GM21367 (cell line): ENCODE data around the gene SNX21.

ENCODE experiments used
- ATAC-seq: cut with Tn5 transposase; IDR thresholded peaks from one replicate; pipeline ENCODE4 v1.9.1; 2021; ENCODE audit not compliant: unreplicated experiment

The SNX21 gene

DNA sequence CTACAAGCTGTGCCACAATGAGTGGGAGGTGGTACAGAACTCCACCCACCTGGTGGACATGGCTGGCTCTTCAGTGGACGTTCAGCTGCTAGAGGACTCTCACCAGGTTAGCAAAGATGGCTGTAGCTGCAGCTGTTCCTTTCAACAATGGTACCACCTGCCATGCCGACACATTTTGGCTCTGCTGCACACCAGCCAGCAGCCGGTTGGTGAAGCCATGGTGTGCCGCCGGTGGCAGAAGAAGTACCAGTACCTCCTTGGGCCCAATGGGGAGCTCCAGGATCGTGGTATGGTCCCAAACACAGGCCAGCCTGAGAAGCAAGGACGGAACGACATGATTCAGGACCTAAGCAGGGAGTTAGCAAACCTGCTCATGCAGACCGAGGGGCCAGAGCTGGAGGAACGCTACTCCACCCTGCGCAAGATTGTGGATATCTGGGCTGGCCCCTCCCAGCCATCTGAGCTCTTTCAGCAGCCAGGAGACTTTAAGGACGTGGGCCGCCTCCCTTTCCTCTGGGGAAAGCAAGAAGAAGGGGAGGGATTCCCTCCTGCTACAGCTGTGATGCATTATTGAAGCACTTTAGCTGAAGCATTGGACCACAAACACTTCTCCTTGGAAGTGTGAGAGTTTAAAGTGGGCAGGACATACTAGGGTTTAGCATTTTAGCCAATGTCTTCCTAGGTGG is 44.6 kb downstream of the SNX21 start:
- ATAC-seq, result no peak

DNA sequence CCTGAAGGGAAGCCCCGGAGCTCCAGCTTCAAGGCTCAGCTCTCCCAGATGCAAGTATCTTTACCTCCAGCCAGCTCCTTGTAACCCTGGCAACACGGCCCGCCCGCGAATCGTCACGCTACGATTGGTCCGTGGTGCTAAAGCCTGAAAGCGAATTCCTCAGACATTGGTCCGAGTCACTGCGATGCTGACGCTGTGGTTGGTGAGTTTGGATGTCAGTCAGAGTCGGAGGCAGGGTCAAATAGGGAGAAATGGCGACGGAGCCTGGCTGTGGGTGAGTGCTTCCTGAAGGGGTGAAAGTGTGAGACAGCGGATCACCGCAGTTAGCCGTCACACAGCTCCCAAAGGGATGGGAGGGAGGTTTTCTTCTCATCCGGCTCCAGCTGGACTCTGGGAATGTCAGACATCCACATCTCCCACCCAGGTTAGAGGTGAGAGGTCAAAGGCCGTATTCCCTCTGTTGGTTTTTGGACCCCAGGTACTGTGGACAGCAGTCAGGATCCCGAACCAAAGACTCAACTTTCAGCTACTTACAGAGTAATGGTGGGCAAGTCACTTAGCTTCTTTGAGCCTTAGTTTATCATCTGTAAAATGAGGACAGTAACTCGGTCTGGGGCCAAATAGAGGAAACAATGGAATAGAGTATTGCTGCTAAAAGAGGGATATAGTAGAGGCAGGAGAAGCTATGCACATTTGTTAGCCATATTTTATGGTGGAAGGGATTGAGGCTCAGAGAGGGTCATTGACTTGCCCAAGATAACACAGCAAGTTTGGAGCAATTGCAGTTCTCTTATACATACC is 47.6 kb downstream of the SNX21 start, which contains the start of gene ZSWIM1:
ZSWIM1 (plus strand) TSS at position 240 of the 801 bp plus-strand sequence. CDS start 1,366 bp downstream, outside the sequence.
- peak; percentile 92 for ATAC-seq

DNA sequence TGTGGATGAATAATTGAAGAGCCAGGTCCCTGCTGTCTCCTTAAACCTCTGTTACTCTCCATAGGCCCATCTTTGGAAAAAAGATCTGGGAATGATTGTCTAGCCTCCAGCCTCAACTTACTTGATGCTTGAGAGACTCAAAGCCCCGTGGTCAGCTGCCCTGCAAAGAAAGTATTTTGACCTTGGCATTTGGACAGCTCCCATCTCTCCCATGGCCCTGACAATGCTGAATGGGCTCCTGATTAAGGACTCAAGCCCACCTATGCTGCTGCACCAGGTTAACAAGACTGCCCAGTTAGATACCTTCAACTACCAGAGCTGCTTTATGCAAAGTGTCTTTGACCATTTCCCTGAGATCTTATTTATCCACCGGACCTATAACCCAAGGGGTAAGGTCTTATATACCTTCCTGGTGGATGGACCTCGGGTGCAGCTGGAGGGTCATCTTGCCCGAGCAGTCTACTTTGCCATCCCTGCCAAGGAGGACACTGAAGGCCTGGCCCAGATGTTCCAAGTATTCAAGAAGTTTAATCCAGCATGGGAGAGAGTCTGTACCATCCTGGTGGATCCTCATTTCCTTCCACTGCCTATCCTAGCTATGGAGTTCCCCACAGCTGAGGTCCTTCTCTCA is 49.0 kb downstream of the SNX21 start:
- ATAC-seq, result no peak

DNA sequence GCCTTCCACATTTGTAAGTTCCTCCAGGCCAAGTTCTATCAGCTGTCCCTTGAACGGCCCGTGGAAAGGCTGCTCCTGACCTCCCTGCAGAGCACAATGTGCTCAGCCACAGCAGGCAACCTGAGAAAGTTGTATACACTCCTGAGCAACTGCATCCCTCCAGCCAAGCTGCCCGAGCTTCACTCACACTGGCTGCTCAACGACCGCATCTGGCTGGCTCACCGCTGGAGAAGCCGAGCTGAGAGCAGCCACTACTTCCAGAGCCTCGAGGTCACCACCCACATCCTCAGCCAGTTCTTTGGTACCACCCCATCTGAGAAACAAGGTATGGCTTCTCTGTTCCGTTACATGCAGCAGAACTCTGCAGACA is 49.5 kb downstream of the SNX21 start:
- ATAC-seq, result no peak

DNA sequence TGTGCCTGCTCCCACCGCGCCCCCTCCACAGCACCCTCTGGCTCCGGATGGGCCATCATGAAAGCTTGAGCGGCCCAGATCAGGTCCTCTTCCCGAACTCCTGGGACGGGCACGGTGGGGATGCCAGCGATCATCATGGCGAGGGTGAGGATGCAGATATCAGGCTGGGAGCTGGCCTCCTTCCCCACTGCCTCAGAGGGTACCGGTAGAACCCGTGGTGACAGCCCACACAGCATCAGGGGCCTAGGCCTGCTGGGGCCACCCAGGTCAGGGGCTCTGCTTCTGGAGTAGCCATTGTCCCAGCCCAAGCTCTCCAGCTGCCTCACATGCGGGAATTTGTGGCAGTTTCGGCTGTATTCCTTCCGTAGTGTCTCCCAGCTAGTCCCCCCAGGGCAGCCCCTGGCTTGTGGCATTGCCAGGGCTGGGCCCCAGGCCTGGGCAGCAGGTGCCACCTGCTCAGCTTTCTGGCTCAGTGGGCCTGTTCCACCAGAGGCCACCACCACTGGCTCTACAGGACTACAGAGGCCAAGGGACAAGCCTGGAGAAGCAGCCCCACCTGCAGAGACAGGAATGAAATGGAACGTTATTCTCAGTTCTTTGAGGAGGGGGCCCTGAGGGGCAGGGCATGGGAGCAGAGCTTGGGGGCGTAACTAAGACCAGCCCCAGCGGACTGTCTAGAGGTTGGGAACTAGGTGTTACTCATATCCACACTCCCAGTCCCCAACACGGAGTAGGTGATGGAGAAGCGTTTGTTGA is 53.2 kb downstream of the SNX21 start:
- ATAC-seq, result no peak

DNA sequence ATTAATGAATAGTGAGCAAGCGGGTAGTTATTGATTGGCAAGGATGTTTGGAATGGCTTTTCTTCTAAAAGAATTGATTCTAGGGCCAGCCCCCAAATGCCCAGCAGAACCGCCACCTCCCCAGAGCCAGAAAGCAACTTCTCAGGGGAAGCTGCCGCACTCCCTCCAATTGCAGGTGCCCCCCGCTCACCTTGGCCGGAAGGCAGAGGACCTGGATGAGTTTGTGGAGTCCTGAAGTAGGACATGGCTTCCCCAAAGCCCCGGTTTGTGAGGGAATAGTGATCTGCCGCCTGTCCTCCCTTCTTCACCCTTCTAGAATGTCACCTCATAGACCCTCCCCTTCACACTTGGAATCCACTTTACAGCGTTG is 53.7 kb downstream of the SNX21 start, which contains the start of gene SPATA25:
SPATA25 (minus strand) TSS at position 277 of the 370 bp plus-strand sequence; CDS start at position 245, 32 bp downstream.
- no peak for ATAC-seq

DNA sequence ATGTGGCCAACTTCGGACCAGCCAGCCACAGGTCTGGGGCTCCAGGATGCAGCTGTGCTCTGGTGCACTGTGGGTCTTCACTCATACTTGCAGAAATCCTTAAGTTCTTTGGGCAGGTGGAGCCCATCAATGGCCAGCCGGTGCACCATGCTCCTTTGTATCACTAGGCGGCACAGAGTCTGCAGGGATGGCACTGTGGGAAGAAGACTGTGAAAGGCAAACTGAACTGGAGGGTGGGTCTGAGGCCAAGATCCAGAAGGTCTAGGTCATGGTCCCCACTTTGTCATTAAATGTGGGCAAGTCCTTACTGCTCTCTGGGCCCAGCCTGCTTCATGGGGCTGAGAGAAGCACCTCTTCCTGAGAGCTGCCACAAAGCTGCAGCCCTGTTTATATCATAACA is 55.1 kb downstream of the SNX21 start:
- no peak for ATAC-seq

DNA sequence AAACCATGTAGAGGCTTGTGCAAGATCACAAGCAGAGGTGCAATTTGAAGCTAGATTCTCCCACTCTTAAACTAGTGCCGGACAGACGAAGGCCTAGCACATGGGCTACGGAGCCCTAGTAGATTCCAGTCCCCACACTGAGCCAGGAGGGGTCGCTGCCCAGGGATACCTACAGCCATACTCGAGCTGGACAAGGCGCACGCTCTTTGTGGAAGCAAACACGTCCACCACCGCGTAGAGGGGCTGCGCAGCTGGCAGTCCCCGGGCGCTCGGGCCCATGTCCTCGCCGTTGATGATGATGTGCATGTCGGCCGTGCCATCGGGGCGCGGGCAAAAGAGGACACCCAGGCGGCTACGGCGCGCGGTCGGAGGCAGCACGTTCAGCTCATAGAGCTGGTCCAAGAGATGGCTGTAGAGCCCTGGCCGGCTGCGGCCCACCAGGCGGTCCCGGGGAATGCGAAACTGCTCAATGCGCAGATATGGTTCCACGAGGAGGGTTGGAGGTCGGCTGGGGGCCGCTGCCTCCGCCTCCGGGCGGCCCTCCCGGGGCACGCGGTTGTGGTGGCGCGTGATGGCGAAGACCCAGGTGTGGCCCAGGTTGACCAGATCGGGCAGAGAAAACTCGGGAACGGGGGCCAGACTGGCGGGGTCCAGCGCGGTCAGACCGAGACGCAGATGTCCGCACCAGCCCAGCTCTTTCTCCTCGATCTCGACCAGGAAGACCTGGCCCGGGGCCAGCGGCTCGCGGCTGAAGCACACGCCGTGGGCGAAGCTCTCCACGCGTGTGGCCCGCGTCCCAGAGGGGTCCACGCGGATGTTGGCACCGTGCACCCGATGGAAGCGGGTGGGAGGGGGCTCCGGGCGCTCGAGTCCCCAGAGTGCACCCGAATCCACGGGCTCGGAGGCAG is 56.7 kb downstream of the SNX21 start:
- peak; percentile 12 for ATAC-seq

DNA sequence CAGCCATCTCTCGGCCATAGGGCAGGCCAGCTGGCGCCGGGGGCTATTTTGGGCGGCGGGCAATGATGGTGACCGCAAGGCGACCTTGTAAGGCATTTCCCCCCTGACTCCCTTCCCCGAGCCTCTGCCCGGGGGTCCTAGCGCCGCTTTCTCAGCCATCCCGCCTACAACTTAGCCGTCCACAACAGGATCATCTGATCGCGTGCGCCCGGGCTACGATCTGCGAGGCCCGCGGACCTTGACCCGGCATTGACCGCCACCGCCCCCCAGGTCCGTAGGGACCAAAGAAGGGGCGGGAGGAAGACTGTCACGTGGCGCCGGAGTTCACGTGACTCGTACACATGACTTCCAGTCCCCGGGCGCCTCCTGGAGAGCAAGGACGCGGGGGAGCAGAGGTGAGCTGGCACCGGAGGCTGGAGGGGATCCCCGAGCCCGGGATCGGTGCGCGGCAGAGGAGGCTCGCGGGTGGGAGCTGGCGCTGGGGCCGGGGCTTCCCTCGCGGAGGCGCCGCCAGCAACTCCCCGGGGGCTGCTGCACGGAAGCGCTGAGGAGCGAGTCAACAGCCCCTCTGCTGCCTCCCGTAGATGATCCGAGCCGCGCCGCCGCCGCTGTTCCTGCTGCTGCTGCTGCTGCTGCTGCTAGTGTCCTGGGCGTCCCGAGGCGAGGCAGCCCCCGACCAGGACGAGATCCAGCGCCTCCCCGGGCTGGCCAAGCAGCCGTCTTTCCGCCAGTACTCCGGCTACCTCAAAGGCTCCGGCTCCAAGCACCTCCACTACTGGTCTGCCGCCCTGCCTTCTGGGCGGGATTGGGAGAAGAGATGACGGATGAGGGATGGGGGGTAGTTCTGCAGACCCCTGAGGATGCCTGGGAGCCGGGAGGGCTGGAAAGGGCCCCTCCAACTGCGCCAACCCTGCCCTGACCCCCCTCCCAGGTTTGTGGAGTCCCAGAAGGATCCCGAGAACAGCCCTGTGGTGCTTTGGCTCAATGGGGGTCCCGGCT is 57.7 kb downstream of the SNX21 start, which contains the start of the genes CTSA and NEURL2:
CTSA (plus strand) TSS at position 351 of the 999 bp plus-strand sequence; CDS start at position 585, 234 bp downstream.
NEURL2 (minus strand) TSS at position 224 of the 999 bp plus-strand sequence; CDS start at position 7, 217 bp downstream.
- ATAC-seq, result peak; percentile 61

DNA sequence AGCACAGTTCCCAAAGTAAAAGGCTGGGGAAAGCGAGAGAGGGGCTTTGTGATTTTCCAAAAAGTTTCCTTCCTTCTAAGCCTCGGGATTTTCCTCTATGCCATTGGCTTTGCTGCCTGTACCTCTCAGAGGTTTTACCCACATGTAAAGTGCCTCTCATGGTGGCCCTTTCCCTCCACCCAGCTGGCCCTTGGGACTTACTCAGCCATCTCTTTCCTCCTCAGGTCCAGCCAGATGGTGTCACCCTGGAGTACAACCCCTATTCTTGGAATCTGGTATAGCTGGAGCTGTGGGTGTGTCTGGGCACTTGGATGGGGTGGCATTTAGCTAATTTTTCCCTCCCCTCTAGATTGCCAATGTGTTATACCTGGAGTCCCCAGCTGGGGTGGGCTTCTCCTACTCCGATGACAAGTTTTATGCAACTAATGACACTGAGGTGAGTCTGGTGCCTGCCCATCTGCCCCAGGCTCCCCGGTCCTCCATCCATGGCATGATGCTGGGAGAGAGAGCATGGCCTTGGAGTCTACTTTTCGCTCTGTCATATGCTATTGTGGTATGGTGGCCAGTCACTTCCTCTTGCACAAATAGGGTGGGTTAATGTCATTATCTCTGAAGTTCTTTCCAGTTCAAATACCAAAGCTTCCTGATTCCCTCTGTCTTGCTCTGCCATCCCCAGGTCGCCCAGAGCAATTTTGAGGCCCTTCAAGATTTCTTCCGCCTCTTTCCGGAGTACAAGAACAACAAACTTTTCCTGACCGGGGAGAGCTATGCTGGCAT is 58.6 kb downstream of the SNX21 start:
- ATAC-seq, result no peak
